Right renal pelvis (tissue), 4 donors: ENCODE data around the gene FAM170A. TPM values are rescaled to one million over a fixed set of nuclear protein-coding genes. Genes with fewer than 3 reads are reported as not detected.

Experiments
- polyA plus RNA-seq, 4 donors: library from polyadenylated mRNA; unstranded; fragments of 120-200 nt; gene quantifications; one replicate each; pipeline ENCODE4 v1.2.1, GENCODE V29; 2013; ENCODE audit not compliant: insufficient read length in 4 of 4

Gene FAM170A
- polyA plus RNA-seq, 4 donors: not detected

Other genes with a start within 250 kb of the FAM170A start
- gene HSD17B4, start 177.1 kb upstream of the FAM170A start, polyA plus RNA-seq: 100 to 1,000 TPM; 208 to 251 (median 233) TPM